K562 (cell line): Measurements from ENCODE around the gene TGOLN2. TPM values are rescaled to one million over a fixed set of nuclear protein-coding genes. Genes with fewer than 3 reads are reported as not detected.

Experiments used
- BHLHE40 ChIP-seq: IDR thresholded peaks from 2 replicates; pipeline ENCODE4 v1.6.1; 2011; ENCODE audit warnings: low read length, improper control_type of control experiment
- CHD1 ChIP-seq: fragments of 200-600 bp; sonication (generic); IDR thresholded peaks from one replicate; pipeline ENCODE4 v1.6.1; 2012; ENCODE audit warnings: mild to moderate bottlenecking, moderate library complexity, low read length, inconsistent platforms
- DMBX1 ChIP-seq: fragments of 250-450 bp; sonication (Bioruptor Pico); IDR thresholded peaks from 2 replicates; pipeline ENCODE4 v1.8.0; 2022; ENCODE audit warnings: inconsistent platforms, mild to moderate bottlenecking, moderate library complexity, borderline replicate concordance
- DPF2 ChIP-seq: fragments of 450-650 bp; IDR thresholded peaks from 2 replicates; pipeline ENCODE4 v1.6.1; 2016
- JUND ChIP-seq, 2 experiments: IDR thresholded peaks; 2 replicates in 1 of 2; 3 replicates in 1 of 2; pipeline ENCODE4 v1.6.1; 2011; ENCODE audit warnings: borderline replicate concordance in 2 of 2, low read depth in 2 of 2, low read length in 2 of 2, improper control_type of control experiment in 1 of 2, missing biosample characterization in 1 of 2, missing genetic modification characterization in 1 of 2, missing genetic modification reagents in 1 of 2
- KLF1 ChIP-seq: fragments of 450-650 bp; IDR thresholded peaks from 2 replicates; pipeline ENCODE4 v1.6.1; 2016; ENCODE audit warnings: missing genetic modification characterization, missing compliant biosample characterization
- MAZ ChIP-seq, 2 experiments: fragments of 450-650 bp in 1 of 2; sonication (generic) in 1 of 2; formaldehyde crosslinking; IDR thresholded peaks in 1 of 2; conservative IDR thresholded peaks in 1 of 2; 2 replicates each; pipeline versions ENCODE4 v1.4.0 to v1.5.0; 2020; ENCODE audit warnings: mild to moderate bottlenecking in 1 of 2, missing genetic modification reagents in 1 of 2
- NFIC ChIP-seq: fragments of 450-650 bp; IDR thresholded peaks from 2 replicates; pipeline ENCODE4 v1.6.1; 2017; ENCODE audit warnings: mild to moderate bottlenecking, inconsistent platforms
- SAP30 ChIP-seq: fragments of 200-600 bp; sonication (generic); IDR thresholded peaks from 2 replicates; pipeline ENCODE4 v1.6.1; 2012; ENCODE audit warnings: borderline replicate concordance, low read depth, mild to moderate bottlenecking, moderate library complexity, low read length, control low read depth, inconsistent platforms; ENCODE audit not compliant: insufficient read depth, poor library complexity, severe bottlenecking
- SRSF1 ChIP-seq: fragments of 200-400 bp; formaldehyde crosslinking; IDR thresholded peaks from 2 replicates; pipeline ENCODE4 v1.6.1; 2017; ENCODE audit warnings: mild to moderate bottlenecking, low read depth, low read length, moderate library complexity
- XRCC4 ChIP-seq: IDR thresholded peaks from one replicate; pipeline ENCODE4 v1.6.1; 2011; ENCODE audit not compliant: insufficient read depth, insufficient read length; ENCODE audit errors: extremely low read depth
- polyA plus RNA-seq, 8 experiments: library from polyadenylated mRNA; depleted of rRNA in 4 of 8; stranded (reverse) in 5 of 8; unstranded in 3 of 8; fragments of >200 nt; fragmentation: Nextera tagmentation in 2 of 8; fragmentation: Illumina TruSeq in 1 of 8; extraction: Ambion mirVana in 2 of 8; extraction: Trizol in 1 of 8; gene quantifications; 2 replicates each; pipeline versions ENCODE4 v1.2.1 to v1.2.3, GENCODE V29; 2011 to 2014; ENCODE audit warnings: inconsistent platforms in 1 of 8, missing spikeins in 1 of 8
- total RNA-seq, 7 experiments: library from RNA; depleted of rRNA in 6 of 7; stranded (reverse); fragments of >200 nt in 6 of 7; fragmentation: Illumina TruSeq in 2 of 7; extraction: Trizol in 2 of 7; gene quantifications; 2 replicates each; pipeline versions ENCODE4 v1.2.1 to v1.2.3, GENCODE V29; 2011 to 2021; ENCODE audit warnings: low replicate concordance in 1 of 7
- TF ChIP-seq, protein P1 (sequence below): fragments of 450-650 bp; IDR thresholded peaks from 2 replicates; pipeline ENCODE4 v1.6.1; 2016; ENCODE audit warnings: missing biosample characterization, missing genetic modification characterization
- TF ChIP-seq, protein P2 (sequence below): fragments of 450-650 bp; IDR thresholded peaks from 2 replicates; pipeline ENCODE4 v1.6.1; 2017; ENCODE audit warnings: antibody characterized with exemption, mild to moderate bottlenecking
- TF ChIP-seq, protein P3 (sequence below), 2 experiments: IDR thresholded peaks; 2 replicates each; pipeline ENCODE4 v1.6.1; 2011; ENCODE audit warnings: borderline replicate concordance in 1 of 2, control low read depth in 1 of 2, low read depth in 1 of 2, low read length in 1 of 2, mild to moderate bottlenecking in 1 of 2, mixed read lengths in 1 of 2, moderate library complexity in 1 of 2; ENCODE audit not compliant: insufficient read depth in 1 of 2, insufficient read length in 1 of 2, poor library complexity in 1 of 2, severe bottlenecking in 1 of 2; ENCODE audit errors: extremely low read depth in 1 of 2
- TF ChIP-seq, protein P4 (sequence below), 2 experiments: fragments of 450-650 bp; conservative IDR thresholded peaks; 2 replicates each; pipeline ENCODE4 v1.6.1; 2017; ENCODE audit warnings: mild to moderate bottlenecking in 2 of 2, moderate library complexity in 2 of 2

Gene TGOLN2
- total and polyA plus RNA-seq, 9 of the 15 experiments (the other 6 are each of a cell fraction or from before 2014, with no cell fraction given) = 13.0 to 66.5 (median 35.9) TPM

- peak; percentile 78 for TF ChIP-seq JUND (IDR thresholded peaks at IDR 0.05; ENCODE audit: borderline replicate concordance, low read depth, low read length)
- peak; percentile 57; the same call in 1 of the 3 replicates for TF ChIP-seq JUND (tag; IDR thresholded peaks at IDR 0.05; ENCODE audit: borderline replicate concordance, low read depth, low read length)
- no peak for TF ChIP-seq SRSF1
- no peak for TF ChIP-seq XRCC4
- peak; percentile 35 for TF ChIP-seq CHD1
- TF ChIP-seq, protein P1, sequence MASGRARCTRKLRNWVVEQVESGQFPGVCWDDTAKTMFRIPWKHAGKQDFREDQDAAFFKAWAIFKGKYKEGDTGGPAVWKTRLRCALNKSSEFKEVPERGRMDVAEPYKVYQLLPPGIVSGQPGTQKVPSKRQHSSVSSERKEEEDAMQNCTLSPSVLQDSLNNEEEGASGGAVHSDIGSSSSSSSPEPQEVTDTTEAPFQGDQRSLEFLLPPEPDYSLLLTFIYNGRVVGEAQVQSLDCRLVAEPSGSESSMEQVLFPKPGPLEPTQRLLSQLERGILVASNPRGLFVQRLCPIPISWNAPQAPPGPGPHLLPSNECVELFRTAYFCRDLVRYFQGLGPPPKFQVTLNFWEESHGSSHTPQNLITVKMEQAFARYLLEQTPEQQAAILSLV (tag) = no peak
- TF ChIP-seq, protein P2, sequence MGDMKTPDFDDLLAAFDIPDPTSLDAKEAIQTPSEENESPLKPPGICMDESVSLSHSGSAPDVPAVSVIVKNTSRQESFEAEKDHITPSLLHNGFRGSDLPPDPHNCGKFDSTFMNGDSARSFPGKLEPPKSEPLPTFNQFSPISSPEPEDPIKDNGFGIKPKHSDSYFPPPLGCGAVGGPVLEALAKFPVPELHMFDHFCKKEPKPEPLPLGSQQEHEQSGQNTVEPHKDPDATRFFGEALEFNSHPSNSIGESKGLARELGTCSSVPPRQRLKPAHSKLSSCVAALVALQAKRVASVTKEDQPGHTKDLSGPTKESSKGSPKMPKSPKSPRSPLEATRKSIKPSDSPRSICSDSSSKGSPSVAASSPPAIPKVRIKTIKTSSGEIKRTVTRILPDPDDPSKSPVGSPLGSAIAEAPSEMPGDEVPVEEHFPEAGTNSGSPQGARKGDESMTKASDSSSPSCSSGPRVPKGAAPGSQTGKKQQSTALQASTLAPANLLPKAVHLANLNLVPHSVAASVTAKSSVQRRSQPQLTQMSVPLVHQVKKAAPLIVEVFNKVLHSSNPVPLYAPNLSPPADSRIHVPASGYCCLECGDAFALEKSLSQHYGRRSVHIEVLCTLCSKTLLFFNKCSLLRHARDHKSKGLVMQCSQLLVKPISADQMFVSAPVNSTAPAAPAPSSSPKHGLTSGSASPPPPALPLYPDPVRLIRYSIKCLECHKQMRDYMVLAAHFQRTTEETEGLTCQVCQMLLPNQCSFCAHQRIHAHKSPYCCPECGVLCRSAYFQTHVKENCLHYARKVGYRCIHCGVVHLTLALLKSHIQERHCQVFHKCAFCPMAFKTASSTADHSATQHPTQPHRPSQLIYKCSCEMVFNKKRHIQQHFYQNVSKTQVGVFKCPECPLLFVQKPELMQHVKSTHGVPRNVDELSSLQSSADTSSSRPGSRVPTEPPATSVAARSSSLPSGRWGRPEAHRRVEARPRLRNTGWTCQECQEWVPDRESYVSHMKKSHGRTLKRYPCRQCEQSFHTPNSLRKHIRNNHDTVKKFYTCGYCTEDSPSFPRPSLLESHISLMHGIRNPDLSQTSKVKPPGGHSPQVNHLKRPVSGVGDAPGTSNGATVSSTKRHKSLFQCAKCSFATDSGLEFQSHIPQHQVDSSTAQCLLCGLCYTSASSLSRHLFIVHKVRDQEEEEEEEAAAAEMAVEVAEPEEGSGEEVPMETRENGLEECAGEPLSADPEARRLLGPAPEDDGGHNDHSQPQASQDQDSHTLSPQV = peak; percentile 41; the same call in 1 of the 2 replicates
- 0 out of 4 replicates have a peak, but pooled peaks of 1 of the 2 experiments have one; percentile 18 for TF ChIP-seq MAZ (CRISPR knock-in tag; conservative IDR thresholded peaks at IDR 0.05 in 1 of 2, IDR thresholded peaks at IDR 0.05 in 1 of 2)
- peak; percentile 41; the same call in 1 of the 2 replicates for TF ChIP-seq NFIC
- TF ChIP-seq, protein P3, sequence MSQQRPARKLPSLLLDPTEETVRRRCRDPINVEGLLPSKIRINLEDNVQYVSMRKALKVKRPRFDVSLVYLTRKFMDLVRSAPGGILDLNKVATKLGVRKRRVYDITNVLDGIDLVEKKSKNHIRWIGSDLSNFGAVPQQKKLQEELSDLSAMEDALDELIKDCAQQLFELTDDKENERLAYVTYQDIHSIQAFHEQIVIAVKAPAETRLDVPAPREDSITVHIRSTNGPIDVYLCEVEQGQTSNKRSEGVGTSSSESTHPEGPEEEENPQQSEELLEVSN (IDR thresholded peaks at IDR 0.05; ENCODE audit: borderline replicate concordance in 1 of 2, extremely low read depth in 1 of 2, insufficient read depth in 1 of 2, insufficient read length in 1 of 2, low read depth in 1 of 2, low read length in 1 of 2, poor library complexity in 1 of 2, severe bottlenecking in 1 of 2) = peak in 1 of 2 experiments; percentile 26
- TF ChIP-seq, protein P4, sequence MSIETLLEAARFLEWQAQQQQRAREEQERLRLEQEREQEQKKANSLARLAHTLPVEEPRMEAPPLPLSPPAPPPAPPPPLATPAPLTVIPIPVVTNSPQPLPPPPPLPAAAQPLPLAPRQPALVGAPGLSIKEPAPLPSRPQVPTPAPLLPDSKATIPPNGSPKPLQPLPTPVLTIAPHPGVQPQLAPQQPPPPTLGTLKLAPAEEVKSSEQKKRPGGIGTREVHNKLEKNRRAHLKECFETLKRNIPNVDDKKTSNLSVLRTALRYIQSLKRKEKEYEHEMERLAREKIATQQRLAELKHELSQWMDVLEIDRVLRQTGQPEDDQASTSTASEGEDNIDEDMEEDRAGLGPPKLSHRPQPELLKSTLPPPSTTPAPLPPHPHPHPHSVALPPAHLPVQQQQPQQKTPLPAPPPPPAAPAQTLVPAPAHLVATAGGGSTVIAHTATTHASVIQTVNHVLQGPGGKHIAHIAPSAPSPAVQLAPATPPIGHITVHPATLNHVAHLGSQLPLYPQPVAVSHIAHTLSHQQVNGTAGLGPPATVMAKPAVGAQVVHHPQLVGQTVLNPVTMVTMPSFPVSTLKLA (conservative IDR thresholded peaks at IDR 0.05) = peak in 1 of 2 experiments; percentile 46; a peak in 1 of 4 replicates
- 0 out of 2 replicates have a peak, but pooled peaks have one; percentile 22 for TF ChIP-seq BHLHE40
- TF ChIP-seq SAP30 = peak; percentile 42
- TF ChIP-seq KLF1 (tag) = 0 out of 2 replicates have a peak, but pooled peaks have one; percentile 37
- TF ChIP-seq DMBX1 (CRISPR knock-in tag) = peak; percentile 12; the same call in 1 of the 2 replicates
- peak; percentile 42; the same call in 1 of the 2 replicates for TF ChIP-seq DPF2
These were observed 26.1 kb upstream of the TGOLN2 start (continued) for GRCh38 chr2:85353876-85354285.
